ENCODE data around the gene GPR37L1.
"Not testable (repeated sequence)": the region's sequence is repeated elsewhere in the genome, so short reads cannot be mapped to it uniquely, and the experiment has no call there.

The GPR37L1 gene

DNA sequence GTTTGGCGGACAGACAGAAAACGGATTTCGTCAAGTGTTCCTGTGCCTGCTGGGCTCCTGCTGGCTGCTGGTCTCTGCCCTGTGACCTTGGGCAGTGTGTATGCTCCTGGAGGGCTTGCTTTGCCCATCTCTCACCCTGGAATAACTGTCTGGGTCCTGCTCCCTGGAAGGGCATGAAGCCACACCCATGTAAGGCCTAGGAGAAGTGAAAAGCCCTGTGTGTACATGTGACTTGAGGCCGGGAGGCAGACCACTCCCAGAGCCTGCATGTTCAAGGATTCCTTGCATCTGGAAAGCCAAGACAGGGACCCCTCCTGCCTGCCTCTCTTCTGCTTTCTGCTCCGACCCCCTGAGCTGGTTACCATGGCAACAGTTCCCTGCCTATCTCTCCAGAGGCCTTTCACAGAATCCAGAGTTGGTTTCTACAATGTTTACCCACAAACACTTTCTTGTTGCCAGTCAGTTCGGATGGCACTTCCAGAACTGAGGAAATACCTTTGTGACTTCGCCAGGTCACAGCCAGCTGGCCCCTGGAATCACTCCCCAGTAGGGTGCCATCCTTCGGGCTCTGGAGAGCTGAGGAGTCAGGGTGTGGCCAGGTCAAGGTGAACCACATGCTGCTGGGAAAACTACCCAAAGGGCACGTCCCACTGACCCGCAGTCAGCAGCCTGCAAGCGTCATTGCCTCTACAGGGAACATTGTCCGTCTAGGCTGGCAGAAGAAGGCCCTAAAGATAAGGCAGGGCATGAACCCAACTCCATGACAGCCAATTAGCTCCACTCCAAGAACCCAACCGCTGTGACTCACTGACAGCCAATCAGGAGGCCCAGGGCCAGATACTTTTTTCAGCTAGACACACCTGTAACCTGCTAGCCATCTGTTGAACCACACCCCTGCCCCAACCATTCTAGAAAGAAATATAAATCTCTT lies 14.7 kb upstream of the GPR37L1 start:
- no peak for DNase-seq

DNA sequence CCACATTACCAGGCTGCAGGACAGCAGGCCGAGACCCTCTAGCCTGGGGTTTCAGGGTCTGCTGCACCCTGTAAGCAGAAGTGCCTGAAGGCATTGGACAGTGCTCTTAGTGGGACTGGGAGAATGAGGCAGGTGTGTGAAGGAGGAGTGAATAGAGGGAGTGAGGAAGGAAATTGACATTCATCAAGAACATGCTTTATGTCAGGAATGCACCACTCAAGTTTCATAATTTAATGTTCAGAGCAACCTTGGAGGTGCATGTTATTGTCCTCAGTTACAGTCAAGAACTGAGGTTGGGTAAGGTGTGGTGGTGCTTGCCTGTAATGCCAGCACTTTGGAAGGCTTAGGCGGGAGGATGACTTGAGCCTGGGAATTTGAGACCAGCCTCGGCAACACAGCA lies 11.7 kb upstream of the GPR37L1 start:
- no peak for DNase-seq

DNA sequence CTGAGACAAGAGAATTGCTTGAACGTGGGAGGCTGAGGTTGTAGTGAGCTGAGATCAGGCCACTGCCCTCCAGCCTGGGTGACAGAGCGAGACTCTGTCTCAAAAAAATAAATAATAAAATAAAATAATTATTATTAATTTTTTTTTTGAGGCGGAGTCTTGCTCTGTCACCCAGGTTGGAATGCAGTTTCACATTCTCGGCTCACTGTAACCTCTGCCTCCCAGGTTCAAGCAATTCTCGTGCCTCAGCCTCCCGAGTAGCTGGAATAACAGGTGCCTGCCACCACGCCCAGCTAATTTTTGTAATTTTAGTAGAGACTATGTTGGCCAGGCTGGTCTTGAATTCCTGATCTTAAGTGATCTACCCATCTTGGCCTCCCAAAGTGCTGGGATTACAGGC lies 11.1 kb upstream of the GPR37L1 start:
- not testable (repeated sequence) for DNase-seq

DNA sequence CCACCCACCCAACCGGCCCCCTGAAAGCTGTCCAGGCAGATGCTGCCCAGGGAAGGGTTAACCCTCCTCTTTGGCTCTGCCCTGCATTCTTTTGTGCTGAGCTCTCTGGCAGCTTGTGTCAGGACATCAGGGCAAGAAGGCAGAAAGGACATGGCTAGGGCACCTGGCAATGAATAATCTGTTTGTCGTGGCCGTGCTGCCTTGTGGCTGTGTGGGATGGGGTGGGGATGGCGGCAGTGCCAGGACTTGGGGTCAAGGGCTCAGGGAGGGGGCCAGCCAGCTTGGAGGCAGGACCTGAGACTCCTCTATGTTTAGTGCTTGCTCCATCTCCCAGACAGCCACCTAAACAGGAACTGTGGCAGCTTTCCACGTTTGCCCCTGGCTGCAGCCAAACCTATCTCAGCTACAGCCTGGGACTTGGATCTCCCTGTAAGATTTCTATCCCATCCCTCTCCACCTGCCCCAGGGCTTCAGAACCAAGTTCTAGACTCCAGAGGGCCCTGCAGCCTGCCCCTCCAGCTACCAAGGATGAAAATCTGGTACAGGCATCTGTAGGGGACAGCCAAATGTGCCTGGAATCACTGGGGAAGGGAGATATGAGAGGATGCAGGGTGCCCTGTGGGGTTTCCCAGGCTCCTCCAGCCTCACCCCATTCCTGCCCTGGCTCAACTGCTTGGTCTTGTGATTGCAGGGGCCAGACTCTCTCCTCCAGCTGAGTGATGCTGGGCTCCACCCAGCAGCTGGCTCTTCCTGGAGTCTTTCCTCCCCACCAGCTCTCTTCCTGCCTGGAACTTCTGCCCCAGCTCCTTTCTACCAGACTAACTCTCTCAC lies 9.6 kb upstream of the GPR37L1 start:
- no peak for DNase-seq

DNA sequence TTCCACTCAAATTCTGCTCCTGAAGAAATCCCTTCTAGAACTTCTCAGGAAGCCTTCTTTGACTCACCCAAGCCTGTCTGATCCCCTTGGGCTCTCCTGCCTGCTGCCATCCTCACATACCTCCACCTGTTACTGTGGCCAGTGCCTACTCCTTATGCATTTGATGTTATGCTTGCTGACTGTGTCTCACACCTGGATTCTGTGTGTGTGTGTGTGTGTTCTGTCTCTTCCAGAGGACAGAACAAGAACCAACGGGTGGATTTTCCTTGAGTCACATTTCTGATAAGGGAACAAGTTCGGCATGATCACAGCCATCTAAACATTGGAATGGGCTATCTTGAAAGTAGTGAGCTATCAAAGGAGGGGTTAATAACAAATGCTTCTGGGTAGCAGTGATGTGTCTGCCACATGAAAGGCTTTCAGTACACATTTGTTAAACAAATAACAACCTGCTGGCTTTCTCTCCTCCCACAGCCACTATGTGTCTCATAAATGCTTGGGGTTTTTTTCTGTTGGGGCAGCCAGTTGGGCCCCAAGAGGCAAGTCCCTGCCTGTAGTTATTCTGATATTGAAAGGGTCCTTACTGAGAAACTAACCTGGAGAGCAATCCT lies 8.9 kb upstream of the GPR37L1 start:
- no peak for DNase-seq

DNA sequence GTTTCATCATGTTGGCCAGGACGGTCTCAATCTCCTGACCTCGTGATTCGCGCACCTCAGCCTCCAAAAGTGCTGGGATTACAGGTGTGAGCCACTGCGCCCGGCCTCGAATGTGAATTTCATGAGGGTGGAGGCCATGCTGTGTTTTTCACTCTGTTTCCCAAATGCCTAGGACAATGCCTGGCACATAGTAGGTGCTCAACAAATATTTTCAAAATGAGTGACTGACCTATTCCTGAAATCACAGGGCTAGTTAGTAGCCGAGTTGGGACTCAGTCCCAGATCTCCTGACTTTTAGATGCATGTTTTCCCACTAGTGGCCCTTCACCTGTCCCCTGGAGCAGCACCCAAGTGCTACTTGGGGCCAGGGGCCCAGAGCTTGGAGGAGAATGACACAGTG lies 6.4 kb upstream of the GPR37L1 start:
- DNase-seq, result no peak

DNA sequence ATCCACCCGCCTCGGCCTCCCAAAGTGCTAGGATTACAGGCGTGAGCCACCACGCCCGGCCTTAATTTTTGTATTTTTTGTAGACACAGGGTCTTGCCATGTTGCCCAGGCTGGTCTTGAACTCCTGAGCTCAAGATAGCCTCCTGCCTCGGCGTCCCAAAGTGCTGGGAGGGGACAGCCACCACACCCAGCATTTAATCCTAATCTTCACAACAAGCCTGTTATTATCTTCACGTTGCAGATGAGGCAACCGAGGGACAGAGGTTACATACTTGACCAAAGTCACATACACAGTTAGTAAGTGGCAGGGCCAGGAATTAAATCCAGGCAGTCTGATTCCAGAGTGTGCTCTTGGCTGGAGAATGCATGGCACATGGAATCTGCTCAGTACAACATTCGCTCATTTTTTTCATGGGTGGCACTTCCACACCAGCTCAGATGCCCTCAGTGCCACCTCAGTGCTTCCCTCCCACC lies 4.8 kb upstream of the GPR37L1 start:
- DNase-seq, result no peak

DNA sequence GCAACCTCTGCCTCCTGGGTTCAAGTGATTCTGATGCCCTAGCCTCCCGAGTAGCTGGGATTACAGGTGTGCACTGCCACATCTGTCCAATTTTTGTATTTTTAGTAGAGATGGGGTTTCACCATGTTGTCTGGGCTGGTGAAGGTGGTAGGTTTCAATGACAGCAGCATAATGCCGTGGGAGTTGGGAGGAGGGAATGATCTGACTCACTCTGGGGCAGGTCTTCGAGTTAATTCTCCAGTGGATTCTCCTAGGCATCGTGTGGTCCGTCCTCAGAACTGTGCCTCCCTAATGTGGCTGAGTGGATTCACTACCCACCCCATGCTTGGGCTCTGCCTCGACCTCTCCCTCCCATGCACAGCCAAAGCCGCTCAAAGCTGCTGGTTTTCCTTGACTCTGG lies 1.7 kb upstream of the GPR37L1 start:
- no peak for DNase-seq

DNA sequence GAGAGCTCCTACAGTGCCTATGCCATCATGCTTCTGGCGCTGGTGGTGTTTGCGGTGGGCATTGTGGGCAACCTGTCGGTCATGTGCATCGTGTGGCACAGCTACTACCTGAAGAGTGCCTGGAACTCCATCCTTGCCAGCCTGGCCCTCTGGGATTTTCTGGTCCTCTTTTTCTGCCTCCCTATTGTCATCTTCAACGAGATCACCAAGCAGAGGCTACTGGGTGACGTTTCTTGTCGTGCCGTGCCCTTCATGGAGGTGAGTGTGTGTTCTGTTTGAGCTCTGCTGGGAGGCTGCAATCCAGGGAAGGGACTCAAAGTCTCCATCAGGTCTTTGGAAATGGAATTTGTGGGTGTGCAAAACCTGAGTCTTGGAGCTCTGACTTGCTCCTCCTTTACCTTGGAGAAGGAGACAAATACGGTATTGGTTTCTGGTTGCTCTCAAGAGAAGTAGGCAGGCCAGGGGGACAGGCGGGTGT lies 658 bp downstream of the GPR37L1 start:
- no peak for DNase-seq

DNA sequence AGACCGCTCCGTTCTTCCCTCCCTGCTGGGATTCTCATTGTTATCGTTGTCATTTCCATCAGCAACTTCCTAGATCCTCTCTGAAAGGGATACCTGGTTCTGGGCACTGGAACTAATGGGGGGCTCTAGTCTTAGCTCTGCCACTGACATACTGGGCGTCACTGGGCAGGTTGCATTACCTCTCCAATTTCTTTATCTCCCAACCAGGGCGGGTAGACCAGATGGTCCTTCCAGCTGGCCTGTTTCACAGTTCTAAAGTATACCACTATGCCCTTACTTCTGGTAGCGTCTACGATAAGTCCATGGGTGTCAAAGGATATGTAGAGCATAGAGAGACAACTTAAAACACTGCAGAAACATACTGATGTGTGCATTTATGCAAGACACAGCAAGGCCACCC lies 1.4 kb downstream of the GPR37L1 start:
- DNase-seq, result no peak

DNA sequence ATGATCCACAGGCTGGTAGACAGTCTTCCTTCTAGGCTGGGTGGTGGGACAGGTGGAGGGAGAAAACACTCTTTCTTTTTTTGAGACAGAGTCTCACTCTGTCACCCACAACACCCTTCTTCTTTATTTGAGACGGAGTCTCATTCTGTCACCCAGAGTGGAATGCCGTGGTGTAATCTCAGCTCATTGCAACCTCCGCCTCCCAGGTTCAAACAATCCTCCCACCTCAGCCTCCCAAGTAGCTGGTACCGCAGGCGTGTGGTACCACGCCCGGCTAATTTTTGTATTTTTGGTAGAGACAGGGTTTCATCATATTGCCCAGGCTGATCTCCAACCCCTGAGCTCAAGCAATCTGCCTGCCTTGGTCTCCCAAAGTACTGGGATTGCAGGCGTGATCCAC lies 2.9 kb downstream of the GPR37L1 start:
- DNase-seq, result no peak

DNA sequence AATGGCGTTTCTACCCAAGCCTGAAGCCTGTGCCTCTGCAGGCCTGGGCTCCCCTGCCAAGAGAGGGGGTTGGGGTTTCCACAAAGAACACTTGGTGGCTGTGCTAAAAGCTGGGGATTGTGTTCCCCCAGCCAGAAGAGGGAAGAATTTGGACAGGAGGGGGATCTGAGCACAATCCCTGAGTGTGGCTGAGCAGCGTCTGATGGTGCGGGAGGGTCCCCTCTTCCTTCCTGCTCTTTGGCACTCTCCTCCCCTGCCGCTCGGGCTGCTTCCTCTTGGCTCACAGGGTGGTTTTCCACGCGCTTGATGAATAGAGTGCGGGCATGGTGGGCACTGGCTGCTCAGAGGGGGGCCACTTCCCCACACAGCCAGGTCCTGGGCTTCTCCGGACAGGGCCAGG lies 3.7 kb downstream of the GPR37L1 start:
- DNase-seq, result no peak

DNA sequence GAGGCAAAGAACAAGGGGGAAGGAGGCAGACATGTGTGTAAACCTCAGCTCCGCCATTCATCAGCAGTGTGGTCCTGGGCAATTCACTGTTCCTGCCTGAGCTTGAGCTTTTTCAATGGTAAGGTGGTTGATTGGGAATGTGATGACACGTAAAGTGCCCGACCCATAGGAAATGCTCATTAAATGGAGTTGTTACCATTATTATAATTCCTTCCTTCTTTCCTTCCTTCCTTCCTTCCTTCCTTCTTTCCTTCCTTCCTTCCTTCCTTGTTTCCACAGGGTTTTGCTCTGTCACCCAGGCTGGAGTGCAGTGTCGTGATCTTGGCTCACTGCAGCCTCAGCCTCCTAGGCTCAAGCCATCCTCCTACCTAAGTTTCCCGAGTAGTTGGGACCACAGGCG lies 4.3 kb downstream of the GPR37L1 start:
- no peak for DNase-seq

DNA sequence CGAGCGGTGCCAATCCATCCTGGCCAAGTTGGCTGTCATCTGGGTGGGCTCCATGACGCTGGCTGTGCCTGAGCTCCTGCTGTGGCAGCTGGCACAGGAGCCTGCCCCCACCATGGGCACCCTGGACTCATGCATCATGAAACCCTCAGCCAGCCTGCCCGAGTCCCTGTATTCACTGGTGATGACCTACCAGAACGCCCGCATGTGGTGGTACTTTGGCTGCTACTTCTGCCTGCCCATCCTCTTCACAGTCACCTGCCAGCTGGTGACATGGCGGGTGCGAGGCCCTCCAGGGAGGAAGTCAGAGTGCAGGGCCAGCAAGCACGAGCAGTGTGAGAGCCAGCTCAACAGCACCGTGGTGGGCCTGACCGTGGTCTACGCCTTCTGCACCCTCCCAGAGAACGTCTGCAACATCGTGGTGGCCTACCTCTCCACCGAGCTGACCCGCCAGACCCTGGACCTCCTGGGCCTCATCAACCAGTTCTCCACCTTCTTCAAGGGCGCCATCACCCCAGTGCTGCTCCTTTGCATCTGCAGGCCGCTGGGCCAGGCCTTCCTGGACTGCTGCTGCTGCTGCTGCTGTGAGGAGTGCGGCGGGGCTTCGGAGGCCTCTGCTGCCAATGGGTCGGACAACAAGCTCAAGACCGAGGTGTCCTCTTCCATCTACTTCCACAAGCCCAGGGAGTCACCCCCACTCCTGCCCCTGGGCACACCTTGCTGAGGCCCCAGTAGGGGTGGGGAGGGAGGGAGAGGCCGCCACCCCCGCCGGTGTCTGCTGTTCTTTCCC lies 5.3 kb downstream of the GPR37L1 start:
- DNase-seq, result no peak

DNA sequence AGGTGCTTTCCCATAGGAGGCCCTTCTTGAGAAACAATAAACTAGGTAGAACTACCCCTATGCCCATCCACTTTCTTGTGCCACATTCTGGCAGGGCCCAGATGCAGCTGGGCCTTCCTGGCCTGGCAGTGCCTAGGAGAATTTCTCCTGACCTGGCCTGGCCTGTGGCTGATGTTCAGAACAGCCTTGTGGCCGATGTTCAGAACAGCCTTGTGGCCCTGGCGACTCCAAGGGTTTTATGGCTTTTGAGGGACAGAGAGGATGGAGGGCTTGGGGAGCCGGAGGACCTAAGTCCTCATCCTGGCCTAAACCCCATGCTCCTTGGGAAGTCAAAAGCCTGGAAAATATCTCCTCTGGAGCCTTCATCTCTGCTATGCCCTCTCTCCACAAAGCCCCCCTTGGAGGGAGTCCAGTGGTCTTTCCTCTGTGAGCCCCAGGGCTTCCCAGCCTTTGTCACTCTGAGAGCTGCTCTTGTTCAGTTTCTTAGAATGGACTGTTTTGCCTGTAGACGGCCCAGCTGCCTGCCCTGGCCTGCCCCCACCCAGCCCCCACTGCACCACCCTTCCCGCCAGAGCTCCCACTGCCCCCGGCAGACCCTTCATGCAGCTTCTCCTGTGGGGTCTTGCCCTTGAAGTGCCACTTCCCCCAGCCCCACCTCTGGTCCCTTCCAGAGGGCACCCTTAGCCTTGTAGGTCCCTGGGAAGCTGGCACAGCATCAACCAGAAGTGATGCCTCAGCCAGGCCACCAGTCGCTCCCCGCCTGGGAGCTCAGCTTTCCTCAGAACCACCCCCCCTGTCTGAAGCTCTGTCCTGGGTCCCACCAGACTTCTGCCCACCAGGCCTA lies 7.0 kb downstream of the GPR37L1 start:
- DNase-seq, result no peak

DNA sequence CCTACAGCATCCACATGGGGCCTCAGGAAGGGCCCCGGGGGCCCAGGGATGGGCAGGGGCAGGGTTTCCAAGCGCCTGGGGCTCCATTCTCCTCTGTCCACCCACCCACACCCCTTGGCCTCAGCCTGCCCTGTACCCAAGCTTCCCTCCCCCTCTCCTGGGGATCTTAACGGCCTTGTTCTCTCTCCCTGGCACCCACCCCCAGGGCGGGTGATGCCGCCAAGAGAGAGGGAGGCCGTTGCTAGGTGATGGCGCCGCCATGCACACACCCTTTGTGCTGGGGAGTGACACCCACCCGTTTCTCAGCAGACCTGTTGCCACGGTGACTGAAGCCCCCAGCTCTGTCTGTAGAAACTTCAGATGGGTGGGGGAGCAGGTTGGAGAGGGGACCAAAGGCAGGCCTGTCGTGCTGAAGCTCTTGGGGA lies 7.6 kb downstream of the GPR37L1 start:
- DNase-seq, result no peak

DNA sequence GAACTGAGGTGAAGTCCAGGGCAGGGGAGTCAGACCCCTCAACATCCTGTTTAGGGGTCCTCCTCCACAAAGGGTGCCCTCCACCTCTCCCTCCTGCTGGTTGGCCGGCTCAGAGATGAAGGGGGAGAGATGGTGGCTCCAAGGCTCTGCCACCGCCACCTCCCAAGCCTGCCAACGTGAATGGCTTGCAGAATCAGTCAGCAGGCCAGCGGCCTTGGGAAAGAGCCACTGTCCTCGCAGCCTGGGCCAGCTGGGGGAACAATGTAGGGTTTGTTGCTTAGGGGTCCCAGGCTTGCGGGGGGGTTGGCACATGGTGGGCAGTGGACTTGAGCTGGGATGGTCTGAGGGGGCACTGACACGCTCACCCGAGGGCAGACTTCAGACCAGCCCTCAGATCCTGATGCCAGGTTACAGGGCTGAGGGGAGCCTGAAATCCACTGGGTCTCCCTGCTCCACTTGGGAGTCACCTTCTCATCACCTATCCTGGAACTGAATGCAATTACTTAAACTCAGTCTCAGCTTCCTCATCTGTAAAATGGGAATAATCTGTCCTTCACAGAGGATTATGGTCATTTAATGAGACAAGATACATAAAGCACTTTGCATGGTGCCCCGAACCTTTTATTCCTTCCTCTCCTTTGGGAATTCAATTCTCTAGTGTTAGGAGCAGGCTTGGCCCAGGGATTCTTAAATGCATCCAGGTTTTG lies 8.3 kb downstream of the GPR37L1 start:
- no peak for DNase-seq

DNA sequence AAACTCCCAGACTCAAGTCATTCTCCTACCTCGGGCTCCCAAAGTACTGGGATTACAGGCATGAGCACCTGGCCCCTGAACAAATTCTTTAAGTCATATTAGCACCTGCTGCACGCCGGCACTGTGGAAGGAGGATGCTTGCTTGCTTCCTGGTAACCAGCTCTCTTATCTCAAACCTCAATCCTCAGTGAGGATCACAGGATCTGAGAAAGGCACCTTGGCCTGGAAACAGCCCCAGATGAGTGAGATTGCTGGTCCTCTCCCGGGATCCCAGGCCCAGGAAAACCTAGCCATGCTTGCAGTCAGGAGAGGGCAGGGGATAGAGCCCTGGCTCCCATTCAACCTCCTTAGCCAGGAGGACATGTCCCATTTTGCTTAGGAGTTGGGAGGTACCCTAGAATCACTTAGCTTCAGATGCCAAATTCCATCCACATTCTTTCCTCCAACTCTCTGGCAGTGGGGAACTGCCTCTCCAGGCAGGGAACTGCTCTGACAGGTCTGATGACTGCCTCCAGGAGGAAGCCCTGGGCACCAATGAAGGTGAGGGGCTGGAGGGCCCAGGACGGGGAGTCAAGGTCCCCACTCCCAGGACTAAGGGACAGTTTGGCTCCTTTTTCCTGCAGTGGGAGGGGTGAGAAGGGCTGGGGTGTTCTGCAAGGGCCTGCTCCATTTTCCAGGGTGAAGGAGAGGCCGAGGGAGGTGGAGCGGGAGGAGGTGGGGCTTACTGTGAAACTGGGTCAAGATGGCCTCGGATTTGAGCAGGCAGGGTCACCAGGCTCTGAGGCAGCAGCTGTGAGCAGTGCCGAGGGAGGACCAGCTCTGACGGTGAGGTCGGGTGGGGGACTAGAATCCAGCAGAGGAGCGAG lies 9.5 kb downstream of the GPR37L1 start:
- no peak for DNase-seq

DNA sequence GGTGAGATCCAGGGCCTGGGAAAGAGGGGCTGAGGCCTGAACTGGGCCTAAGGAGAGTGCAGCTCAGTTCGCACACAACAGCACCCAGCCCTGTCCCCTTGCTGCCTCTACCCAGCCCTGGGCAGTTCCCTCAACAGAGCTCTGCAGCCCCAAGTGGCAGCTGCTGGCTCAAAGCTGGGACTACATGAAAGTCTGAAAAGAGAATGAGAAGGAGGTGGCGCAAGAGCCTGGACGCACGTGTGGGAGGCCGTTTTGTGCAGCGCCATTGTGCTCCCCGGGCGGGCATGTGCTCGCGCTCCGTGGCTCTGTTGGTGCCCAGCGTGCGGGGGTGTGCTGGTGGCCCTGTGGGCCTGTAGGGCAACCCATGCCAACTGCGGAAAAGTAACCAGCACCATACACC lies 10.3 kb downstream of the GPR37L1 start:
- no peak for DNase-seq

DNA sequence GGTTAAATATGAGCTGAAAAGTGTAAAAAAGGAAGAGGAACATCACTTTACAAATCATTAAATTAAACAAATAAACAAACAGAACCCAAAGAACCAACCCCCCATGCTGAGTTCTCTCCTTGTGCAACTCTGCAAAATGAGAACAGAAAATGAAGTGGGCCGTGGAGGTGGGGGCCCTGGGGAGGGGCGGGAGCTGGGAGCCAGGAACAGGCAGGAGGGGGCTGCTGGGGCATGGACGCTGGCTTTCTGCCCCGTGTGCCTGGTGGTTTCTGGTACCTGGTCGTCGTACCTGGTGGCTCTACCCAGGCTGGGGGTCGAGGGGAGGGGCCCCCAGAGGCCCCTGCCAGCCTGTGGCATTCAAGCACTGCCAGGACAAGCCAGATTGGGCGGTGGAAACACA lies 10.8 kb downstream of the GPR37L1 start:
- no peak for DNase-seq

Measured in activated naive CD4-positive, alpha-beta T cell treated with Interleukin-2 at 50 U/mL for 16 hours (primary cell).